Measurements from ENCODE around the gene GPR148. TPM values are rescaled to one million over a fixed set of nuclear protein-coding genes. Genes with fewer than 3 reads are reported as not detected.

Gene GPR148
- polyA plus RNA-seq, 12 donors: not detected

DNA sequence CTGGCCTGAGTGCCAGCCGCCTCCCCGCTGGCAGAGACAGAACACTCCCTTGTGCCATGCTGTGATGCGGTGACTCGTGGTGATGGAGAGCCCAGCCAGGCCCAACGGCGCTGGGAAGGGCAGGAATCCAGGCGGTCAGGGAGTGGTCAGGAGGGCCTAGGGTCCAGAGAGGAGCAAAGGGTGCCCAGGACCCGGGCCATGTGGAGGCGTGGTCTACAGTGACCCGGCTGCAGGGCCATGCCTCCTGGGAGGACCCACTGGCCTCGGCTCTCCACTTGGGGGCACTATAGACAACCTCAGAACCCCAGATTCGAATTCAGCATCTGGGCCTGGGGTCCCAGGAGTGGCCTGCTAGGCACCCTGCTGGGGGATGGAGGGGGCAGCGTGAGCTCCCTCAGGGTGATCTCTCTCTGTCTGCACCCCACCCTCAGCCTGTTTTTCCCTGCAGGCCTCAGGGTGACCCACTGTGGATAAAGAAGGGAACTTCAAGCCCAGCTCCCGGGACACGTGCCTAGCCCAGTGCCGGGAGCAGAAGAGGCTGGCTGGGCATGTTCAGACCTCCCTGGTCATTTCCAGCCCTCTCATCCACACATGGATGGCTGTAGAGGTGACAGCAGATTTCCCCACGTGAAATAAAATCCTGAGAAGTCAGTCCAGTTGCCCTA, 39.5 kb downstream of the GPR148 start:
- DNase-seq: no peak

DNA sequence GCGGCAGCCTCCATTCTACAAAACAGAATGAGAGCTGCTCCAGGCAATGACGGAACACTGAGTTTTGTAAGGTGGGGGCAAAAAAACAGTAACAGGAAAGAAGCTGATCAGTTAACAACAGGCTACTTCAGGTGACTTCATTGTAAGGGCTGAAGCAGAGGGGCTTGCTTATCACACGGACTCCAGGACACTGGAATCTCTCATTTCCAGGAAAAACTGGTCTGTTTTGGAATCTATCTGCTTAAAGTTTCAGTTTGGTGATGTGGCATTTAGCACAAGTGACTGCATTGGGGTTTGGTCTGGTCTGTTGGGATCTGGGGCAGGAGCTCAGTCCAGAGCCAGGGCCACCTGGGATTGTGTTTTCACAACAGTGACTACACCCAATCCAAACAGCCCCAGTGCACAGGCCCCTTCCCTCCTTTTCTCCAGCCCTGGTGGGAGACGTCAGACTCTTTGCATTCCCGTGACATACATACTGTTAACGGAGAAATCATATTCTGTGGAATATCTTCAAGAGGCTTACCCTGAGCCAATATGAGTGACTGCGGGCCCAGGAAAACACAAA, 40.6 kb downstream of the GPR148 start:
- no peak for DNase-seq

DNA sequence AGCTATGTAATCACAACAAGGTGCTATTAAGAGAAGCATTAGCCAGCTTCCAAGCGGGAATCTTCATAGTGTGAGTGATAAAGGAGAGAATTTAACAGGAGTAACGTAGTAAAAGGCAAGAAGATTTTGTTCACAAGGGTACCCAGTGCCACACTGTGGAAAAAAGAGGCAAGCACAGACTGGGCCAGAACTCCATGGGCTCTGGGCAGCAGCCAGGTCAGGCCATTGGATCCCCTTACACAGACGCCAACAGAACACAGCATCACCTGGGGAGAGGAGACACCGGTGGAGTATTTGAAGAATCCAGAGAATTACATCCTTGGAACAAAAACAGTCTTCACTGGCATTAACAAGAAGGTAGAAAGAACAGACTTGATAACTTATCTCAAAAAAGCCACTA, 47.7 kb downstream of the GPR148 start:
- no peak for DNase-seq

DNA sequence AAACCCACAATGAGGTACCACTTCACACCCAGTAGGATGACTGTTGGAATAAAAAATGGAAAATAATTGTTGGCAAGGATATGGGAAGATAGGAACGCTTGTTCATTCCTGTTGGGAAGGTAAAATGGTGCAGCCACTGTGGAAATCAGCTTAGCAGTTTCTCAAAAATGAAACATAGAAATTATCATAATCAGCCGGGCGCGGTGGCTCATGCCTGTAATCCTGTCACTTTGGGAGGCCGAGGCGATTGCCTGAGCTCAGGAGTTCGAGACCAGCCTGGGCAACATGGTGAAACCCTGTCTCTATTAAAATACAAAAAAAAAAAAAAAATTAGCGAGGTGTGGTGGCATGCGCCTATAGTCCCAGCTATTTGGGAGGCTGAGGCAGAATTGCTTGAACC, 49.9 kb downstream of the GPR148 start:
- no peak for DNase-seq

Other genes starting within 250 kb of the GPR148 start
- gene POTEI, start 219.7 kb upstream of the GPR148 start, polyA plus RNA-seq (ENCODE audit: insufficient read length in 12 of 12): 10 to 100 TPM in 1 of 12 donors, under 1 TPM in 8, not detected in 3; 0.04 to 59.2 (median 0.06) TPM
- gene CFC1B, start 207.8 kb upstream of the GPR148 start, polyA plus RNA-seq (ENCODE audit: insufficient read length in 12 of 12): not detected
- gene CFC1, start 129.5 kb upstream of the GPR148 start, polyA plus RNA-seq (ENCODE audit: insufficient read length in 12 of 12): under 1 TPM in 1 of 12 donors, not detected in 11; 0.17 TPM
- gene POTEJ, start 117.6 kb upstream of the GPR148 start, polyA plus RNA-seq (ENCODE audit: insufficient read length in 12 of 12): 1 to 10 TPM in 1 of 12 donors, under 1 TPM in 1, not detected in 10; 0.06 to 8.1 TPM
- gene AMER3, start 26.5 kb downstream of the GPR148 start, polyA plus RNA-seq (ENCODE audit: insufficient read length in 12 of 12): under 1 TPM in 3 of 12 donors, not detected in 9; 0.01 to 0.12 (median 0.04) TPM
- gene ARHGEF4, start 107.8 kb downstream of the GPR148 start, polyA plus RNA-seq (ENCODE audit: insufficient read length in 12 of 12): 10 to 100 TPM in 4 of 12 donors, 1 to 10 TPM in 7, not detected in 1; 4.9 to 36.1 (median 8.5) TPM